Measurements from ENCODE around the gene KRTAP4-11. TPM values are rescaled to one million over a fixed set of nuclear protein-coding genes. Genes with fewer than 3 reads are reported as not detected.
"Not testable (repeated sequence)": the region's sequence is repeated elsewhere in the genome, so short reads cannot be mapped to it uniquely, and the experiment has no call there.

KRTAP4-11 gene
- total RNA-seq, 1 donor from 2014 or later: not detected

GRCh38 chr17:41126412-41126811, 8.2 kb upstream of the KRTAP4-11 start:
- intact Hi-C loops (cut with DNase I): no loop called here
- DNase-seq (ENCODE audit: low spot score): no peak

GRCh38 chr17:41125064-41125463, 6.9 kb upstream of the KRTAP4-11 start:
- intact Hi-C loops (cut with DNase I): no loop called here
- no peak for DNase-seq (ENCODE audit: low spot score)

- DNase-seq (ENCODE audit: low spot score); intact Hi-C loops (cut with DNase I): not testable (repeated sequence)
Observed at GRCh38 chr17:41123991-41124371, 5.8 kb upstream of the KRTAP4-11 start, which contains the start of gene KRTAP4-12. TSS of gene KRTAP4-12 (minus strand) at chr17:41124182. CDS start at chr17:41124122, 60 bp downstream.

- DNase-seq (ENCODE audit: low spot score); intact Hi-C loops (cut with DNase I): not testable (repeated sequence)
Observed at GRCh38 chr17:41123292-41123990, 5.3 kb upstream of the KRTAP4-11 start.

- intact Hi-C loops (cut with DNase I): no loop called here
- no peak for DNase-seq (ENCODE audit: low spot score)
Observed at GRCh38 chr17:41121742-41122141, 3.6 kb upstream of the KRTAP4-11 start.

GRCh38 chr17:41119696-41120690, 1.8 kb upstream of the KRTAP4-11 start:
- DNase-seq (ENCODE audit: low spot score); intact Hi-C loops (cut with DNase I): not testable (repeated sequence)

- DNase-seq (ENCODE audit: low spot score): no peak
- intact Hi-C loops (cut with DNase I): no loop called here
Observed at GRCh38 chr17:41118721-41119120, 548 bp upstream of the KRTAP4-11 start.

- no peak for DNase-seq (ENCODE audit: low spot score)
- intact Hi-C loops (cut with DNase I): no loop called here
Observed at GRCh38 chr17:41116297-41116696, 1.9 kb downstream of the KRTAP4-11 start.

GRCh38 chr17:41111151-41111885, 6.9 kb downstream of the KRTAP4-11 start:
- intact Hi-C loops (cut with DNase I): no loop called here
- DNase-seq (ENCODE audit: low spot score): no peak

GRCh38 chr17:41108728-41109386, 9.3 kb downstream of the KRTAP4-11 start:
- intact Hi-C loops (cut with DNase I); DNase-seq (ENCODE audit: low spot score): not testable (repeated sequence)

GRCh38 chr17:41107941-41108450, 10.2 kb downstream of the KRTAP4-11 start:
- DNase-seq (ENCODE audit: low spot score): no peak
- intact Hi-C loops (cut with DNase I): no loop called here

- DNase-seq (ENCODE audit: low spot score); intact Hi-C loops (cut with DNase I): not testable (repeated sequence)
Observed at GRCh38 chr17:41105347-41105746, 12.8 kb downstream of the KRTAP4-11 start, which contains the start of gene KRTAP4-9. TSS of gene KRTAP4-9 (plus strand) at chr17:41105389. CDS start at chr17:41105389, 0 bp downstream.

GRCh38 chr17:41104386-41105038, 13.7 kb downstream of the KRTAP4-11 start:
- DNase-seq (ENCODE audit: low spot score); intact Hi-C loops (cut with DNase I): not testable (repeated sequence)

GRCh38 chr17:41103896-41104295, 14.3 kb downstream of the KRTAP4-11 start:
- intact Hi-C loops (cut with DNase I): no loop called here
- no peak for DNase-seq (ENCODE audit: low spot score)

GRCh38 chr17:41101586-41102259, 16.4 kb downstream of the KRTAP4-11 start, which contains the start of gene KRTAP4-16:
TSS of gene KRTAP4-16 (minus strand) at chr17:41102209. CDS start at chr17:41102209, 0 bp downstream.
- no peak for DNase-seq (ENCODE audit: low spot score)
- intact Hi-C loops (cut with DNase I): no loop called here

- DNase-seq (ENCODE audit: low spot score); intact Hi-C loops (cut with DNase I): not testable (repeated sequence)
Observed at GRCh38 chr17:41099682-41100480, 18.3 kb downstream of the KRTAP4-11 start.

GRCh38 chr17:41098481-41098880, 19.7 kb downstream of the KRTAP4-11 start:
- intact Hi-C loops (cut with DNase I): no loop called here
- no peak for DNase-seq (ENCODE audit: low spot score)
